SK-N-SH (cell line): ENCODE data around the gene MYO9A. TPM values are rescaled to one million over a fixed set of nuclear protein-coding genes. Genes with fewer than 3 reads are reported as not detected.

Experiments used
- CTCF ChIA-PET: fragments of 300-600, 350-600 bp; formaldehyde crosslinking; extraction: SDS; loops from one replicate; lab custom pipeline; 2021; lab: Yijun Ruan, JAX
- POLR2A ChIA-PET: fragments of 350-600 bp; sonication (Branson Sonifier 250); formaldehyde crosslinking; extraction: SDS; loops from one replicate; lab custom pipeline; 2020; ENCODE audit warnings: antibody characterized with exemption, inconsistent platforms; lab: Yijun Ruan, JAX
- DNase-seq: peaks from one replicate; pipeline ENCODE4 v3.0.0; 2012
- H2AFZ ChIP-seq: fragments of 200-600 bp; sonication (generic); 2 replicates; pipeline ENCODE4 v1.8.1; 2016; ENCODE audit warnings: antibody characterized with exemption, mild to moderate bottlenecking, low read depth
- H3F3A ChIP-seq: fragments of 200-600 bp; sonication (generic); replicated peaks from 2 replicates; pipeline ENCODE3; 2016; ENCODE audit warnings: antibody characterized with exemption, mild to moderate bottlenecking; ENCODE audit not compliant: insufficient read depth
- H3K27ac ChIP-seq, 2 experiments: fragments of 200-500 bp in 1 of 2; fragments of 200-600 bp in 1 of 2; sonication (Bioruptor generic) in 1 of 2; sonication (generic), shearing (Covaris generic) in 1 of 2; 2 replicates each; pipeline versions ENCODE4 v1.5.1 to v1.6.1; 2014 to 2016; ENCODE audit warnings: low read depth in 2 of 2, inconsistent platforms in 1 of 2, low read length in 1 of 2, mild to moderate bottlenecking in 1 of 2, mixed read lengths in 1 of 2
- H3K27me3 ChIP-seq: fragments of 200-600 bp; sonication (generic), shearing (Covaris generic); 2 replicates; pipeline ENCODE4 v1.6.1; 2016; ENCODE audit warnings: mixed run types; ENCODE audit not compliant: insufficient read depth
- H3K36me3 ChIP-seq, 2 experiments: fragments of 200-500 bp in 1 of 2; fragments of 200-600 bp in 1 of 2; sonication (Bioruptor generic) in 1 of 2; sonication (generic) in 1 of 2; replicated peaks in 1 of 2; 2 replicates each; pipeline versions ENCODE3 to v1.5.1; 2014 to 2016; ENCODE audit warnings: low read length in 1 of 2, mild to moderate bottlenecking in 1 of 2; ENCODE audit not compliant: insufficient read depth in 2 of 2, control insufficient read depth in 1 of 2
- H3K4me1 ChIP-seq, 2 experiments: fragments of 200-500 bp in 1 of 2; fragments of 200-600 bp in 1 of 2; sonication (Bioruptor generic) in 1 of 2; sonication (generic), shearing (Covaris generic) in 1 of 2; 2 replicates each; pipeline versions ENCODE4 v1.5.1 to v1.6.1; 2014 to 2016; ENCODE audit warnings: low read depth in 1 of 2, low read length in 1 of 2, mixed run types in 1 of 2; ENCODE audit not compliant: insufficient read depth in 2 of 2, control insufficient read depth in 1 of 2
- H3K4me2 ChIP-seq: fragments of 200-600 bp; sonication (generic), shearing (Covaris generic); 2 replicates; pipeline ENCODE4 v1.6.1; 2017; ENCODE audit warnings: mixed run types
- H3K4me3 ChIP-seq, 2 experiments: fragments of 200-500 bp in 1 of 2; fragments of 200-600 bp in 1 of 2; sonication (Bioruptor generic) in 1 of 2; sonication (generic), shearing (Covaris generic) in 1 of 2; 2 replicates each; pipeline versions ENCODE4 v1.5.1 to v1.8.1; 2014 to 2016; ENCODE audit warnings: low read depth in 2 of 2, inconsistent platforms in 1 of 2, low read length in 1 of 2, mild to moderate bottlenecking in 1 of 2, mixed read lengths in 1 of 2, moderate library complexity in 1 of 2
- H3K79me2 ChIP-seq: fragments of 200-600 bp; sonication (generic); 2 replicates; pipeline ENCODE4 v1.8.1; 2017; ENCODE audit warnings: mild to moderate bottlenecking; ENCODE audit not compliant: insufficient read depth
- H3K9ac ChIP-seq: fragments of 200-600 bp; sonication (generic); 2 replicates; pipeline ENCODE4 v1.6.1; 2017; ENCODE audit warnings: mixed run types
- H3K9me2 ChIP-seq: fragments of 200-600 bp; sonication (generic); 2 replicates; pipeline ENCODE4 v1.6.1; 2017; ENCODE audit warnings: mixed run types
- H3K9me3 ChIP-seq: fragments of 200-600 bp; sonication (generic); 2 replicates; pipeline ENCODE4 v1.6.1; 2017; ENCODE audit warnings: mixed run types, mild to moderate bottlenecking, moderate library complexity
- H4K20me1 ChIP-seq: fragments of 200-600 bp; sonication (generic); 2 replicates; pipeline ENCODE4 v1.6.1; 2017; ENCODE audit warnings: mild to moderate bottlenecking, mixed run types; ENCODE audit not compliant: insufficient read depth
- ELF1 ChIP-seq: IDR thresholded peaks from 2 replicates; pipeline ENCODE4 v1.4.0; 2012
- EP300 ChIP-seq, 2 experiments: IDR thresholded peaks; 2 replicates each; pipeline versions ENCODE4 v1.4.0 to v1.6.1; 2012; ENCODE audit warnings: borderline replicate concordance in 1 of 2, low read depth in 1 of 2, low read length in 1 of 2
- FOSL2 ChIP-seq: IDR thresholded peaks from 2 replicates; pipeline ENCODE4 v1.4.0; 2012; ENCODE audit warnings: low read depth, mild to moderate bottlenecking, moderate library complexity, borderline replicate concordance
- IRF3 ChIP-seq: fragments of 150-350 bp; IDR thresholded peaks from 2 replicates; pipeline ENCODE4 v1.6.1; 2016; ENCODE audit warnings: mild to moderate bottlenecking, low read depth, low read length
- MAX ChIP-seq: IDR thresholded peaks from 2 replicates; pipeline ENCODE4 v1.4.0; 2012; ENCODE audit warnings: low read depth
- MEF2A ChIP-seq: IDR thresholded peaks from 2 replicates; pipeline ENCODE4 v1.4.0; 2012; ENCODE audit warnings: low read depth, borderline replicate concordance
- MXI1 ChIP-seq: IDR thresholded peaks from 2 replicates; pipeline ENCODE4 v1.6.1; 2012; ENCODE audit warnings: mild to moderate bottlenecking, low read depth, low read length, improper control_type of control experiment
- NFIC ChIP-seq: IDR thresholded peaks from 2 replicates; pipeline ENCODE4 v1.4.0; 2012; ENCODE audit warnings: borderline replicate concordance
- NRF1 ChIP-seq: IDR thresholded peaks from 2 replicates; pipeline ENCODE4 v1.6.1; 2012; ENCODE audit warnings: low read depth, mild to moderate bottlenecking, low read length
- USF1 ChIP-seq: IDR thresholded peaks from 2 replicates; pipeline ENCODE4 v1.4.0; 2012; ENCODE audit warnings: low read depth, borderline replicate concordance
- ZBTB33 ChIP-seq: IDR thresholded peaks from 2 replicates; pipeline ENCODE4 v1.4.0; 2012; ENCODE audit warnings: low read depth, borderline replicate concordance
- WGBS: methylation state at CpG from one replicate; pipeline ENCODE4 v1.1.6; 2017; ENCODE audit warnings: low lambda C conversion rate; 5-methylcytosine and 5-hydroxymethylcytosine counted together
- polyA plus RNA-seq, 3 experiments: library from polyadenylated mRNA; depleted of rRNA; stranded (reverse); fragments of >200 nt; gene quantifications; 2 replicates each; pipeline ENCODE4 v1.2.3, GENCODE V29; 2012
- TF ChIP-seq, protein P1 (sequence below): fragments of 150-350 bp; IDR thresholded peaks from 2 replicates; pipeline ENCODE4 v1.6.1; 2017; ENCODE audit warnings: antibody characterized with exemption, low read length, low read depth, borderline replicate concordance

MYO9A gene
- polyA plus RNA-seq, 1 of the 3 experiments (the other 2 are of a cell fraction) = 4.1 TPM

- WGBS = 84% methylated on average over 4 of the region's 4 CpGs
- H3K4me2 ChIP-seq = no peak overlapping the region
Measured at GRCh38 chr15:72136170-72137051, 18.5 kb upstream of the MYO9A start.

More at GRCh38 chr15:72136170-72137051, 18.5 kb upstream of the MYO9A start:
- H3K27me3 ChIP-seq = no peaks in the 10 kb centered on the region
- peaks cover 0 to 2% of the 10 kb centered on the region in 2 experiments; a peak in 1 of 4 replicates for H3K4me1 ChIP-seq
- no peak for DNase-seq
- H3K9me2 ChIP-seq = no peaks in the 10 kb centered on the region
- no peaks in the 10 kb centered on the region for H3K9me3 ChIP-seq
- H3F3A ChIP-seq = no peaks in the 10 kb centered on the region
- no peak overlapping the region for H2AFZ ChIP-seq
- POLR2A ChIA-PET = no interaction called here
- no peaks in the 10 kb centered on the region for H4K20me1 ChIP-seq
- H3K27ac ChIP-seq = no peak overlapping the region
- H3K36me3 ChIP-seq = no peaks in the 10 kb centered on the region
- CTCF ChIA-PET = interaction anchor here (1.2 to 1.5 kb wide), 2 partner anchors 19 to 335 kb away, joined by 3 to 6 read pairs; no protein-coding TSS in a partner anchor
- H3K79me2 ChIP-seq = no peaks in the 10 kb centered on the region
- no peak overlapping the region for H3K9ac ChIP-seq
- TF ChIP-seq IRF3 = no peak
- TF ChIP-seq NFIC = no peak
- TF ChIP-seq EP300 (IDR thresholded peaks at IDR 0.05; ENCODE audit: borderline replicate concordance in 1 of 2, low read depth in 1 of 2, low read length in 1 of 2) = no peak
- no peak for TF ChIP-seq MXI1
- TF ChIP-seq, protein P1, sequence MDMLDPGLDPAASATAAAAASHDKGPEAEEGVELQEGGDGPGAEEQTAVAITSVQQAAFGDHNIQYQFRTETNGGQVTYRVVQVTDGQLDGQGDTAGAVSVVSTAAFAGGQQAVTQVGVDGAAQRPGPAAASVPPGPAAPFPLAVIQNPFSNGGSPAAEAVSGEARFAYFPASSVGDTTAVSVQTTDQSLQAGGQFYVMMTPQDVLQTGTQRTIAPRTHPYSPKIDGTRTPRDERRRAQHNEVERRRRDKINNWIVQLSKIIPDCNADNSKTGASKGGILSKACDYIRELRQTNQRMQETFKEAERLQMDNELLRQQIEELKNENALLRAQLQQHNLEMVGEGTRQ = no peak
- no peak for TF ChIP-seq FOSL2
- TF ChIP-seq NRF1 = no peak
- no peak for TF ChIP-seq ZBTB33
- no peak for TF ChIP-seq MAX
- TF ChIP-seq ELF1 = no peak
- TF ChIP-seq MEF2A = no peak
- TF ChIP-seq USF1 = no peak
- no peak overlapping the region for H3K4me3 ChIP-seq
